ENCODE data around the gene ACO2. TPM values are rescaled to one million over a fixed set of nuclear protein-coding genes. Genes with fewer than 3 reads are reported as not detected.

ACO2 gene
- total and polyA plus RNA-seq, 2 of the 4 experiments (the other 2 are of a cell fraction), result 71.3 to 72.9 TPM

GRCh38 chr22:41436322-41437113 is 32.4 kb upstream of the ACO2 start:
- Histone ChIP-seq H2BK5ac (ENCODE audit: low read depth, low read length, poor library complexity, severe bottlenecking) (no peak overlapping the region), H3K4me1 (ENCODE audit: control insufficient read depth, insufficient read depth, low read length) (no peaks in the 10 kb centered on the region), H3K14ac (replicated peaks; ENCODE audit: low read depth, low read length) (no peak overlapping the region), H2BK120ac (ENCODE audit: low read depth, low read length) (no peak overlapping the region), H3K23ac (ENCODE audit: low read depth, low read length) (no peak overlapping the region), H3K56ac (ENCODE audit: extremely low read depth, insufficient read depth, low read length) (no peak overlapping the region), H4K20me1 (ENCODE audit: insufficient read depth, low read length) (peaks cover 91% of the 10 kb centered on the region), H3K79me1 (ENCODE audit: low read depth in 1 of 2, low read length in 2 of 2) (peaks cover 30 to 78% of the 10 kb centered on the region in 2 experiments), H3K27me3 (ENCODE audit: control insufficient read depth, insufficient read depth, low read length) (no peaks in the 10 kb centered on the region), H3K36me3 (ENCODE audit: control insufficient read depth, insufficient read depth, low read length) (peaks cover 55% of the 10 kb centered on the region), H3K9ac (ENCODE audit: low read depth, low read length) (no peak overlapping the region), H2AK9ac (replicated peaks; ENCODE audit: low read depth, low read length, poor library complexity) (no peak overlapping the region), H2AFZ (replicated peaks; ENCODE audit: low read length, poor library complexity) (no peak overlapping the region), H2BK15ac (ENCODE audit: low read depth, low read length) (no peak overlapping the region), H2BK20ac (ENCODE audit: low read depth, low read length) (no peak overlapping the region), H3K9me3 (ENCODE audit: control insufficient read depth, insufficient read depth, low read length) (no peaks in the 10 kb centered on the region), H3K4me3 (ENCODE audit: insufficient read depth, low read depth, low read length) (no peak overlapping the region), H3K27ac (ENCODE audit: insufficient read depth, low read length) (no peak overlapping the region), H3K9me1 (ENCODE audit: insufficient read depth, low read length) (peaks cover 7% of the 10 kb centered on the region), H3K18ac (ENCODE audit: low read depth, low read length) (no peak overlapping the region), H4K8ac (ENCODE audit: low read depth in 2 of 2, low read length in 2 of 2) (no peak overlapping the region), H4K91ac (ENCODE audit: insufficient read depth, low read depth, low read length) (no peak overlapping the region), H3K4me2 (ENCODE audit: low read depth, low read length) (no peak overlapping the region), H3K4ac (ENCODE audit: low read depth, low read length) (no peak overlapping the region), H4K5ac (ENCODE audit: low read depth, low read length) (no peak overlapping the region), H2AK5ac (ENCODE audit: low read depth, low read length) (no peak overlapping the region)
- 62% methylated on average over 3 of the region's 23 CpGs; no CpG with 5 or more reads in 1 of the 2 experiments for WGBS, 2 experiments (ENCODE audit: extremely low coverage in 2 of 2, insufficient read length in 1 of 2)
- in situ Hi-C loops (cut with MboI; ENCODE audit: low sequenced_read_pairs), result no loop called here
- DNase-seq (no peak), ATAC-seq (ENCODE audit: low read depth) (no peak)
- dilution Hi-C loops (cut with HindIII; ENCODE audit: low sequenced_read_pairs, unreplicated experiment), result no loop called here
- POLR2A ChIA-PET (ENCODE audit: unreplicated experiment), result no interaction called here
- no peak for TF ChIP-seq MAFK (IDR thresholded peaks at IDR 0.05; ENCODE audit: low read depth, low read length)
- TF ChIP-seq FOS (IDR thresholded peaks at IDR 0.05; ENCODE audit: low read depth, low read length), result no peak
- no peak for TF ChIP-seq NFE2L2 (IDR thresholded peaks at IDR 0.05; ENCODE audit: low read depth, low read length)
- no peak for TF ChIP-seq RFX5 (IDR thresholded peaks at IDR 0.05; ENCODE audit: low read depth, low read length)
- TF ChIP-seq CTCF (conservative IDR thresholded peaks at IDR 0.05; ENCODE audit: low read depth, low read length), result no peak
- no peak for TF ChIP-seq CHD1 (IDR thresholded peaks at IDR 0.05; ENCODE audit: low read depth, low read length)
- TF ChIP-seq USF2 (IDR thresholded peaks at IDR 0.05; ENCODE audit: low read depth, low read length), result no peak
- no peak for TF ChIP-seq MAZ (IDR thresholded peaks at IDR 0.05; ENCODE audit: borderline replicate concordance, low read depth, low read length)
- TF ChIP-seq MXI1 (IDR thresholded peaks at IDR 0.05; ENCODE audit: borderline replicate concordance, low read depth, low read length), result no peak
- no peak for TF ChIP-seq CEBPB (IDR thresholded peaks at IDR 0.05; ENCODE audit: low read depth, low read length)
- CTCF ChIA-PET, result interaction anchor here (0.6 kb wide), 1 partner anchor 31 kb away, joined by 4 read pairs; no protein-coding TSS in a partner anchor
- BruUV-seq (replicated peaks), result no TSS peak
- intact Hi-C loops (cut with micrococcal nuclease), result no loop called here
